Measurements from ENCODE around the gene TBL2. TPM values are rescaled to one million over a fixed set of nuclear protein-coding genes. Genes with fewer than 3 reads are reported as not detected.

Gene TBL2
- total RNA-seq, 2 experiments from 2014 or later, result 36.9 to 47.9 TPM

- Histone ChIP-seq H4K20me1 (ENCODE audit: insufficient read depth, low read length) (no peaks in the 10 kb centered on the region), H3K27ac (ENCODE audit: low read depth, low read length, poor library complexity, severe bottlenecking) (no peak overlapping the region), H2AFZ (ENCODE audit: low read length) (no peak overlapping the region), H3K36me3 (ENCODE audit: insufficient read depth, low read length) (no peaks in the 10 kb centered on the region), H3K9me2 (ENCODE audit: insufficient read depth, low read length) (no peaks in the 10 kb centered on the region), H3K4me1 (ENCODE audit: insufficient read depth, low read length, poor library complexity, severe bottlenecking) (no peaks in the 10 kb centered on the region), H3K9me3 (ENCODE audit: low read length) (no peaks in the 10 kb centered on the region), H3K4me2 (ENCODE audit: low read length) (no peak overlapping the region), H3K4me3 (ENCODE audit: low read depth, low read length, poor library complexity, severe bottlenecking) (no peak overlapping the region), H3K79me2 (ENCODE audit: insufficient read depth, low read depth, low read length) (no peaks in the 10 kb centered on the region)
- TF ChIP-seq EZH2phosphoT487 (IDR thresholded peaks at IDR 0.05; ENCODE audit: borderline replicate concordance, low read depth, low read length) (no peak), CTCF (conservative IDR thresholded peaks at IDR 0.05; ENCODE audit: low read length) (no peak)
- DNase-seq (ENCODE audit: low spot score), result no peak
- BruUV-seq (replicated peaks), result no TSS peak
- intact Hi-C loops (cut with micrococcal nuclease; ENCODE audit: unreplicated experiment), result no loop called here
- ChIA-PET CTCF (ENCODE audit: unreplicated experiment) (interaction anchor here (0.5 kb wide), 1 partner anchor 103 kb away, joined by 4 read pairs; no protein-coding TSS in a partner anchor), POLR2A (no interaction called here)
Measured at GRCh38 chr7:73613954-73614735, 35.8 kb upstream of the TBL2 start.

- Histone ChIP-seq H3K9me3 (ENCODE audit: low read length) (no peaks in the 10 kb centered on the region), H3K4me3 (ENCODE audit: low read depth, low read length, poor library complexity, severe bottlenecking) (no peak overlapping the region), H3K4me2 (ENCODE audit: low read length) (no peak overlapping the region), H4K20me1 (ENCODE audit: insufficient read depth, low read length) (no peaks in the 10 kb centered on the region), H3K4me1 (ENCODE audit: insufficient read depth, low read length, poor library complexity, severe bottlenecking) (no peaks in the 10 kb centered on the region), H2AFZ (ENCODE audit: low read length) (no peak overlapping the region), H3K36me3 (ENCODE audit: insufficient read depth, low read length) (no peaks in the 10 kb centered on the region), H3K79me2 (ENCODE audit: insufficient read depth, low read depth, low read length) (no peaks in the 10 kb centered on the region), H3K27ac (ENCODE audit: low read depth, low read length, poor library complexity, severe bottlenecking) (no peak overlapping the region), H3K9me2 (ENCODE audit: insufficient read depth, low read length) (no peaks in the 10 kb centered on the region)
- no TSS peak for BruUV-seq (replicated peaks)
- no peak for DNase-seq (ENCODE audit: low spot score)
- intact Hi-C loops (cut with micrococcal nuclease; ENCODE audit: unreplicated experiment), result no loop called here
- ChIA-PET CTCF (ENCODE audit: unreplicated experiment) (no interaction called here), POLR2A (interaction anchor here (0.6 kb wide), 1 partner anchor 12 kb away, joined by 4 read pairs; no protein-coding TSS in a partner anchor)
- no peak for TF ChIP-seq EZH2phosphoT487 (IDR thresholded peaks at IDR 0.05; ENCODE audit: borderline replicate concordance, low read depth, low read length)
- no peak for TF ChIP-seq CTCF (conservative IDR thresholded peaks at IDR 0.05; ENCODE audit: low read length)
Measured at GRCh38 chr7:73612598-73613269, 34.4 kb upstream of the TBL2 start.

Measured in OCI-LY7 (cell line).